GM13977 (cell line): ENCODE data around the gene PNMA6F.

Experiments used
- DNase-seq: peaks from one replicate; pipeline ENCODE4 v3.0.0; 2012; ENCODE audit warnings: low spot score
- in situ Hi-C: fragments of 300-500 bp; cut with MboI; formaldehyde crosslinking; loops from one replicate; pipeline ENCODE4 v1.12.0; 2022; ENCODE audit warnings: low sequenced_read_pairs, low pct_unique_long_range_greater_than_20kb, mixed read lengths, inconsistent platforms; ENCODE audit not compliant: unreplicated experiment
- TF ChIP-seq, protein P1 (sequence below): IDR thresholded peaks from 2 replicates; pipeline ENCODE4 v1.5.1; 2012; ENCODE audit warnings: mild to moderate bottlenecking, control low read depth; ENCODE audit not compliant: insufficient read depth; ENCODE audit errors: extremely low read depth, missing control alignments

The PNMA6F gene

DNA sequence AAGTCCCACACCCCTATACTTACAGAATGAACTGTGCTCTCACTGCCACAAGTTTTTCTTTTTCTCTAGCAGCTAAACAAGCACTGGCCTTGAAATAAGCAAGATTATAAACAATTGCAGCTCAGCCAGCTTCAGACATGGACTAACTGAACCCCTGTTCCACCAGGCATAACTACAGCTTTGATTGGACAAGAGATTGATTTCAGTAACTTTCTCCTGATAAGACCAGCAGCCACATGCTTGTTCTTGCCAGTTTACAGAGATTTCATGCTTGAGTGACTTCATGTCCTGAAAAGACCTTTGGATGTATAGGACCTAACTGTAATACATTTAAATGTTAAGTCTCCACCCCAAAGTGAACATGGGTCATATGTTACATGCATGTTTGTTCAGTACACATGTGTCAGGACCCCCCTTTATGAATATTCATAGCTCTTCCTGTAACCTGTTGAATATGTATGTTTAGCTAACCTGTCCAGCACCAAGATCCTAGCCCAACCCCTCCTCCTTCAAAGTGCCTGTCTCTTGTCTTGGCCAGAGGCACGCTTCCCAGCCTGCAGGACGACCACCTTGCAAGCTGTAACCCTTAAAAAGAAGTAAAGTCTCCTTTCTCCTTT is 40.3 kb upstream of the PNMA6F start:
- in situ Hi-C loops: no loop called here
- no peak for DNase-seq
- TF ChIP-seq, protein P1, sequence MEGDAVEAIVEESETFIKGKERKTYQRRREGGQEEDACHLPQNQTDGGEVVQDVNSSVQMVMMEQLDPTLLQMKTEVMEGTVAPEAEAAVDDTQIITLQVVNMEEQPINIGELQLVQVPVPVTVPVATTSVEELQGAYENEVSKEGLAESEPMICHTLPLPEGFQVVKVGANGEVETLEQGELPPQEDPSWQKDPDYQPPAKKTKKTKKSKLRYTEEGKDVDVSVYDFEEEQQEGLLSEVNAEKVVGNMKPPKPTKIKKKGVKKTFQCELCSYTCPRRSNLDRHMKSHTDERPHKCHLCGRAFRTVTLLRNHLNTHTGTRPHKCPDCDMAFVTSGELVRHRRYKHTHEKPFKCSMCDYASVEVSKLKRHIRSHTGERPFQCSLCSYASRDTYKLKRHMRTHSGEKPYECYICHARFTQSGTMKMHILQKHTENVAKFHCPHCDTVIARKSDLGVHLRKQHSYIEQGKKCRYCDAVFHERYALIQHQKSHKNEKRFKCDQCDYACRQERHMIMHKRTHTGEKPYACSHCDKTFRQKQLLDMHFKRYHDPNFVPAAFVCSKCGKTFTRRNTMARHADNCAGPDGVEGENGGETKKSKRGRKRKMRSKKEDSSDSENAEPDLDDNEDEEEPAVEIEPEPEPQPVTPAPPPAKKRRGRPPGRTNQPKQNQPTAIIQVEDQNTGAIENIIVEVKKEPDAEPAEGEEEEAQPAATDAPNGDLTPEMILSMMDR: no peak

DNA sequence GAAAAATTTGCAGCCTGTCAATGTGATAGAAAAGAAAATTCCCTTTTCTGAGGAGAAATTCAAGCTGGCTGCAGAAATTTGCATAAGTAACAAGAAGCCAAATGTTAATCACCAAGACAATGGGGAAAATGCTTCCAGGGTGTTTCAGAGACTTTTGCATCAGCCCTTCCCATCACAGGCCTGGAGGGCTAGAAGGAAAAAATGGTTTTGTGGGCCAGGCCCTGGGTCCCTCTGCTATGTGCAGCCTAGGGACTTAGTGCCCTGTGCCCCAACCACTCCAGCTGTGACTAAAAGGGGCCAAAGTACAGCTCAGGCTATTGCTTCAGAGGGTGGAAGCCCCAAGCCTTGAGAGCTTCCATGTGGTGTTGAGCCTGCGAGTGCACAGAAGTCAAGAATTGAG is 36.3 kb upstream of the PNMA6F start:
- DNase-seq: no peak

DNA sequence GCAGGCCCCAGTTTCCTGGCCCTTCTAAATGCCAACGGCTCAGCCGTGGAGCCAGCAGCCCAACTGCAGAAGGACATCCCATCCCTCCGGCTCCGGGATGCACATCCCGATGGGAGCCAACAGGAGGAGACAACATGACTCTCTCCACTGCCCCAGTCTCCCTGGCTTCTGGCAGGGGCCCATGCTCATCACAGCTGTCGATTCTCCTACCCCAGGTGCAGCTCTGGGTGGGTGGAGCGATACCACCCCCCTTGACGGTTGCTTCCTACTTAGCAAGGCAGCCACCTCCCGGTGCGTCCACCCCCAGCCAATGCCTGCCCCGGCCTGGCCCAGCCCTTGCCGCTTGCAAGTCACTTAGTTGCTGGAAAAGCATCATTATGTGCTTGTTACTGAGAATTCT is 31.8 kb upstream of the PNMA6F start:
- in situ Hi-C loops: no loop called here
- TF ChIP-seq, protein P1: no peak
- no peak for DNase-seq

More for the DNA sequence above, 36.3 kb upstream of the PNMA6F start:
- TF ChIP-seq, protein P1: no peak
- in situ Hi-C loops: no loop called here

DNA sequence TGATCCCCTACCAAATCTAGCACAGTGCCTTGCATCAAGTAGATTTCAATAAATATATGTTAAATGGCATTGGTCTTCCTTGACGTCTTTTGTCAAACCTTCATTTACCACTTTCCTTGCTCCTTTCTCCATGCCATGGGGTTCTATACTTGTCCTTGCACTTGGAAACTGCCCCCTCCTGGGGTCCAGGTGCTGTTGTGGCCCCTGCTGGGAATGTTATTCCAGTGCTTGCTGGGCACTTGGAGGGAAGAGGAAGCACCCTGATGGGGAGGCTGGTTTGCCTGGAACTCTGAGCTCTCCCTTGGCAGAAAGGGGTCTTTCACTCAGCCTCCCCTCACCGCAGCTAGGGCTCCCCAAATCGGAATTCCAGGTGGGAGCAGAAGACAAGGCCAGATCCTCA is 31.3 kb upstream of the PNMA6F start:
- TF ChIP-seq, protein P1: no peak
- in situ Hi-C loops: no loop called here
- DNase-seq: no peak

DNA sequence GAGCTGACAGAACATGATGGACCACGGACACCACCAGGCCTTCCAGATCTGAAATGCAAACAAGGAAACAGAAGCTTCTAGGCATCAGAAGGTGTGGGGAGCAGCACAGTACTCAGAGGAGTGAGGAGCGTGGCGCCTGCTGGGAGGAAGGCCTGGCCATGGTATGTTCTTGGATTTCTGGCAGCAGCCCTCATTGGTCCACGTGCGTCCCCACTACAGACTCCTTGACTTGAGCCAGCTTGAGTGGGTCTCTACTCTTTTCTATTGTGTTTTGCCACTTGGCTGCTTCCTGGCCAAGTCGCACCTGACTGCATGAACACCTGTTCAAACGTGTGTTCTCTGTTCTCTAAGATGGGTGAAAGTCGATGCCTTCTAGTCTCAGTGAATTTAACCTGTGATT is 30.4 kb upstream of the PNMA6F start:
- TF ChIP-seq, protein P1: no peak
- in situ Hi-C loops: no loop called here
- DNase-seq: no peak

DNA sequence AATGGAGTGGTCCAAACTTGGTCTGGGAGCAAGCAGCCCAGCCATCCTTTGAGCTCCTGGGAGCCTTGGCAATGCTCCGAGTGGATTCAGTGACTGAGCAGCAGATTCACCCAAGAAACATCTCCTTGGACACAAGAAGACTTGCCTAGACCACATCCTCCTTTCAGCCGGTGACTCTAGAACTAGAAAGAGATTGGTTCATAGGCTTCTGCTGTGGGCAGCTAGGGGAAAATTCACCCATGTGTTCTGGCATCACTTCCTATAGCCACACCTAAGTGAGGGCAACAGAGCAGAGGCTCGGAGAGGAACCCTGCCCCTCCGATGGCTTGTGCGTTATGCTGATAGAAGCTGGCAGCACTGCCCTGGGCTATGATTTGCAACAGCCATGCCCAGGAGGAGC is 28.4 kb upstream of the PNMA6F start:
- DNase-seq: peak; percentile 5
- in situ Hi-C loops: no loop called here
- TF ChIP-seq, protein P1: no peak
